ENCODE results near the gene WBP1.

DNA sequence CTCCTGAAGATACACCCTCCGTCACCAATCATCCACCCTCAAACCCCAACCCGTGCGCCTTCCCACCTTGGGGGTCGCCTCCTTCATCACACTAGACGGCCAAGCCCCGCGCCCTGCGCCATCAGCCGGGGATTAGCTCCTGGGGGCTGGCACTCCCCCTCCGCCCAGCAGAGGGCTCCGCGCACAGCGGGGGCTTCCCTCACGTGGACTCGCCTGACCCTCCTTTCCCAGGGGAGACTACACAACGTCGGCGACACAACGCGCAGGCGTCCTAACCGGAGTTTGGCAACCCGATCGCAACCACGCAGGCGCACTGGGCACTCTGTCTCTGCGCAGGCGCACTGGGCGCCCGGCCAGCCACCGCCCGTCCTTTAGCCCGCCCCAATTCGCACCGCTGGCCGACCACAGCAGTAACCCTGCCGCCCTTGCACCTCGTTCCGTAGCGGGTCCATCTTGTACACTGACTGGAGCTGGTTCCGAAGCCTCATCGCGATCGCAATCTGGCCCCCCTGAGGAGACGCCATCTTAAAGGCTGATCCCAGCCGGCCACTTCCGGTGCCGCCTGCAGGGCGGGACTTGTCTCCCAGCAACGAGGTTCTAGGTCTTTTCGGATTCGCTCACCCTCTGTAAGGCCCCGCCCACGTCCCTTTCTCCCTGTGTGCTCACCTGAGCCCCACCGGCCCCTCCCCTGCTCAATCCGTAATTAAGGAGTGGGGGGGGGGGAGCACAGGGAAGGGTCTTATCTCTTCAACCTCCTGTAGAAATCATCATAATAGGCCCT, 49.1 kb downstream of the WBP1 start, which contains the start of gene PCGF1:
- TF ChIP-seq CTCF (conservative IDR thresholded peaks at IDR 0.05; ENCODE audit: low read length) (peak; percentile 71), EZH2phosphoT487 (IDR thresholded peaks at IDR 0.05; ENCODE audit: borderline replicate concordance) (no peak)
